Neuron (in vitro differentiated cells): ENCODE measurements around the gene SI.

Experiments
- H2AFZ ChIP-seq: one replicate; pipeline ENCODE4 v1.6.1; 2013; ENCODE audit warnings: low read depth, mild to moderate bottlenecking, inconsistent platforms, low read length, moderate library complexity
- H3K27me3 ChIP-seq: one replicate; pipeline ENCODE4 v1.6.1; 2013; ENCODE audit warnings: low read length; ENCODE audit not compliant: insufficient read depth
- H3K36me3 ChIP-seq: one replicate; pipeline ENCODE4 v1.6.1; 2013; ENCODE audit warnings: low read length; ENCODE audit not compliant: insufficient read depth
- H3K4me1 ChIP-seq: one replicate; pipeline ENCODE4 v1.6.1; 2013; ENCODE audit warnings: low read length; ENCODE audit not compliant: insufficient read depth
- H3K4me3 ChIP-seq: 2 replicates; pipeline ENCODE4 v1.5.1; 2013; ENCODE audit warnings: mild to moderate bottlenecking, low read length, moderate library complexity
- H3K9me3 ChIP-seq: one replicate; pipeline ENCODE4 v1.6.1; 2013; ENCODE audit warnings: low read length

Gene SI

DNA sequence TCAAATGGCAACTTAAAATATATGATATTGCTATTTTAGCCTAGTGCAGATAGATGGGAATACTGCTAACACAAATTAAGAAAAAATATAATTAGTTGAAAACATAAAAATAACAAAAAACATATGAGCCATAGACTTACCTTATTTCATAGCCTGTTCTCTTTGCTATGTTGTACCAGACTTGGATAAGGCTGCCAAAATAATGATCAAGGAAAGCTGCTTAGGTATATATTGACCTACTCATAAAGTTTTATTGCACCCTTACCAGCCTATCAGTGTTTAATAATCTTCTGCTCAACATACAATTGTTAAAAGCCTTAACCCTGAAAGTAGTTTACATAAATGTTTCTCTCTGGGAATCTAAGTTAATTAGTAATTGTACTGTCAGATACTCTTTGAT is at the start of gene SI:
Gene SI, minus strand, starts transcription at position 204 of the 400 bp plus-strand sequence. CDS start 2,484 bp downstream, outside the sequence.
- no peaks in the 10 kb centered on the region for H3K36me3 ChIP-seq
- H3K27me3 ChIP-seq: no peaks in the 10 kb centered on the region
- H3K9me3 ChIP-seq: no peaks in the 10 kb centered on the region
- no peak within 1 kb of the TSS for H2AFZ ChIP-seq
- no peak within 1 kb of the TSS for H3K4me3 ChIP-seq
- H3K4me1 ChIP-seq: no peaks in the 10 kb centered on the region

DNA sequence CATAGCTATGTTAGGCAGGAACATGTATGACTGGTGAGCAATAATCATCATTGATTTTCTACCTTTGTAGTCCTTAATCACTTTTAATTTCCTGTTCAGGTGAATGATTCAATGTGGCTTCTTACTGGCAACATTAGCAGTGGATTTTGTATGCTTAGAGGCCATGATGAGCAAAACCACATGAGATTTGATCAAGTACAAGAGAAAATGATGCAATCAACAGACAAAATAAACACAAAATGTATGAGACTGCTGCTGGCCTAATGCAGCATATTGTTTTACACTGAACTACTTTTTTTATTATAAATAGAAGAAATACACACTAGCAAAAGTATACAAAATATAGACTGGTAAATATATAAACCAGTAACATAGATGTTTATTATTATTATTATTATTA is 47.5 kb upstream of the SI start:
- Histone ChIP-seq H3K36me3 (no peaks in the 10 kb centered on the region), H3K9me3 (no peaks in the 10 kb centered on the region), H3K4me3 (no peak overlapping the region), H3K4me1 (no peaks in the 10 kb centered on the region), H2AFZ (no peak overlapping the region), H3K27me3 (no peaks in the 10 kb centered on the region)

DNA sequence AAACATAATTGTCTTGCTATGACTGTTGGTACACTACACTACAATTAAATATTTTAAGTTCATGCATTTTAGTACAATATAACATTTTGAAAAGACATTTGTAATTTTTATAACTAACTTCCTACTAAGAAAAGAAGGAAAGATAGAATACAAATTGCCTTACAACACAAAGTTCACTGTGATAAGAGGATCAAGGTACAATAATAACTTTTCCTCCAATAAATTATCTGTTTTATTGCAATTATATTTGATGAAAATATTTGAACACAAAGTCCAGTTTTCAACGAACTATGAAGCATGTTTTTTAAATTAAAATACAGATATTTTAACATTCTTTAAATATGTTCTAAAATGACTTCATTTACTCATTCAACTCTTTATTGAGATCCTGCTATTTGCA is 33.1 kb upstream of the SI start:
- Histone ChIP-seq H3K36me3 (no peaks in the 10 kb centered on the region), H3K9me3 (no peaks in the 10 kb centered on the region), H3K27me3 (no peaks in the 10 kb centered on the region), H2AFZ (no peak overlapping the region), H3K4me1 (no peaks in the 10 kb centered on the region), H3K4me3 (no peak overlapping the region)

DNA sequence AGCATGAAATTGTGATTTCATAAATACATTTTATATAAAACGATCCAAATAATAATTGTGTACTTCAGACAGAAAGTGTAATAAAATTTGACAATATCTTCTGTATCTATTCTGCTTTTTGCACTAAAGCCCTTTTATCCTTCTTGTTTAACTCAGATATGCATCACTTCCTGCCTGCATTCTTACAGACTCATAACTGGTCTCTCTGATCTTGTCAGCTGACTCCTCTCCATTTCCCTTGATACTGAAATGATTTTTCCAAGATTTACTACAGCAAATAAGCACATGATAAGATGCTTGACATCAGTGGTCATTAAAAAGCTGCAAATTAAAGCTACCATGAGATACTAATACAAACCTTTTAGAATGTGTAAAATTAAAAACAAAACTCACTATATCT is 25.3 kb upstream of the SI start:
- Histone ChIP-seq H3K27me3 (no peaks in the 10 kb centered on the region), H3K4me1 (no peaks in the 10 kb centered on the region), H3K9me3 (no peaks in the 10 kb centered on the region)

DNA sequence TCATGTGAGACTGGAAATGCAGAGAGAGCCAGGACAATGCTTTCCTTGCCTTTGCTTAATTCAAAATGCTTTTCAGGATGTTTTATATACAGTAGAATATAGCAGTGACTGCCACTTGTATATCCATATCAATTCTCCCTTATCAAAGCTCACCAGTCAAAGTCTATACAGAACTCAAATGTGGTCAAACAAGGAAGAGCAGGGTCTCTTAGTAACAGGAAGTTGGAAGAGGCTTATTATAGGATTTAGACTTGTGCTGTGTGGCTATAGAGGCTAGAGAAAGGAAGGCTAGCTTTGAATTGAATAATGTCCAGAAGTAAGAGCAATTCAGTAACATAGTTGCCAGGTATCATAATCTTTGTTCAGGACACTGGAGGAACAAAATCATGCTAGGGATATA is 4.4 kb upstream of the SI start:
- H3K27me3 ChIP-seq: no peaks in the 10 kb centered on the region
- H3K9me3 ChIP-seq: no peaks in the 10 kb centered on the region
- no peaks in the 10 kb centered on the region for H3K36me3 ChIP-seq

More for the DNA sequence above, 25.3 kb upstream of the SI start:
- H2AFZ ChIP-seq: no peak overlapping the region
- no peaks in the 10 kb centered on the region for H3K36me3 ChIP-seq
- H3K4me3 ChIP-seq: no peak overlapping the region

DNA sequence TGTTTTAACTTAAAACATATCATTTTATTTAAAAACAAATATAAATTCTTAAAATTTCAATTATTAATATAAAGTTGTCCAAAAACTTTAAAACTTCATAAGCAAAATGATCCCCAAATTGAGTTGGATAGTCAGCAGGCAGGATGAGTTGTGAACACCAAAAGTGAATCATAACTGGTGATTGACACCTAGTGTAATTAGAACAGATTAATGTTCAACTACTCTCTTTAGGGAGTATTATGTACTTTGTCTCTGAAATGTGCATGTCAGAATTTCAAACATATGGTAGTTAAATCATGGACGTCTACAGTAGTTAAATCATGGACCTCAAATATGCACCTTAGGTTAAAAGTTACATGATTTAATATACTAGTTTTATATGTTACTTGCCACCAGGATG is 2.9 kb upstream of the SI start:
- no peaks in the 10 kb centered on the region for H3K9me3 ChIP-seq
- H3K4me3 ChIP-seq: no peak overlapping the region
- no peak overlapping the region for H2AFZ ChIP-seq
- H3K4me1 ChIP-seq: no peaks in the 10 kb centered on the region
- no peaks in the 10 kb centered on the region for H3K27me3 ChIP-seq
- no peaks in the 10 kb centered on the region for H3K36me3 ChIP-seq

More for the DNA sequence above, 4.4 kb upstream of the SI start:
- H3K4me1 ChIP-seq: no peaks in the 10 kb centered on the region
- H3K4me3 ChIP-seq: no peak overlapping the region
- no peak overlapping the region for H2AFZ ChIP-seq

DNA sequence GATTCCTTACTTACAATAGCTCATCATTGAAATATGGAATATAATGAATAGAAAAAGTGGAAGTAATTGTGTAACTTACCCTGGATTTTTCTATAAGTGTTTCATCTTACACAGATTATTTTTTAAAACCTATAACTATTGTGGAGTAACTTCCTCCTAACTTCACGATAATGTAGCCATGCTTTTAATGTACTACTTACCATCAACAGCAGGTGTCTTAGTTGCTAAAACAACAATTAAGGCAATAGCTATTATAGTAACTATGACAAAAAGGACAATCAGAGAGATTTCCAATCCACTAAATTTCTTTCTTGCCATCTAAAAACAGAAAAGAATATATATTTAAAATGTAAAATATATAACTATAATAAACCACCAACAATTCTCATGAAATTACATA is 2.6 kb downstream of the SI start:
- Histone ChIP-seq H3K4me1 (no peaks in the 10 kb centered on the region), H3K9me3 (no peaks in the 10 kb centered on the region), H3K4me3 (no peak overlapping the region), H2AFZ (no peak overlapping the region), H3K27me3 (no peaks in the 10 kb centered on the region), H3K36me3 (no peaks in the 10 kb centered on the region)

DNA sequence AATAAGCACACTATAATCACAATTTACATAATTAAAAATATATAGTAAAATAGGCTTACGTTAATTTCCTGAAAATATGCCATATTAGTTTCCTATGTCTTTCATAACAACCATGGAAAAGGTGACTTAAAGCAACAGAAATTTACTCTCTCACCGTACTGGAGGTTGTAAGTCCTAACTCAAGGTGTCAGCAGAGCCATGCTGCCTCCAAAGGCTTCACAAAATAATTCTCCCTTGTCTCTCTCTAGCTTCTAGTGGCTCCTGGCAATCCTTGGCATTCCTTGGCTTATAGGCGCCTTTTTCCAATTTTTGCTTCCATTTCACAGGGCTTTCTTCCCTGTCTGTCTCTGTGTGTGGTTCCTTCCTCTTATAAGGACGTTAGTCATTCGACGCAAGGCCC is 7.6 kb downstream of the SI start:
- no peak overlapping the region for H3K4me3 ChIP-seq
- H3K36me3 ChIP-seq: no peaks in the 10 kb centered on the region
- H3K9me3 ChIP-seq: no peaks in the 10 kb centered on the region
- no peak overlapping the region for H2AFZ ChIP-seq
- H3K4me1 ChIP-seq: no peaks in the 10 kb centered on the region
- no peaks in the 10 kb centered on the region for H3K27me3 ChIP-seq

DNA sequence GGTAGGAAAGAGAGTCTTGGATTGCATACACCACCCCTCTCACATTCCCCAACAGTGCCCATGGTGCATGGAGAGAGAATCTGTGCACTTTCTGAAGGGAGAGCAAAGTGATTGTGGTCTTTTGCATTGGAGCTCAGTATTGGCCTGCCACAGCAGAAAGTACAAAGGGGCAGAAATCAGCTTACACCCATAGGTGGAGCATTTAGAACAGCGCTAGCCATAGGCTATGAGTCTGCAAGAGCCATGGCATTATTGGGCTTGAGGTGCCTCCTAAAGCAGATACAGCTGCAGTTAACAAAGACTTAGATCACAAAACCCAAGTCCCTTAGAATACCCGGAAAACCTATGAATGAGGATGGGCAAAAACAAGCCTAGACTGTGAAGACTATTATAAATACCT is 21.8 kb downstream of the SI start:
- Histone ChIP-seq H3K36me3 (no peaks in the 10 kb centered on the region), H2AFZ (no peak overlapping the region), H3K9me3 (no peaks in the 10 kb centered on the region), H3K27me3 (no peaks in the 10 kb centered on the region), H3K4me3 (no peak overlapping the region), H3K4me1 (no peaks in the 10 kb centered on the region)

DNA sequence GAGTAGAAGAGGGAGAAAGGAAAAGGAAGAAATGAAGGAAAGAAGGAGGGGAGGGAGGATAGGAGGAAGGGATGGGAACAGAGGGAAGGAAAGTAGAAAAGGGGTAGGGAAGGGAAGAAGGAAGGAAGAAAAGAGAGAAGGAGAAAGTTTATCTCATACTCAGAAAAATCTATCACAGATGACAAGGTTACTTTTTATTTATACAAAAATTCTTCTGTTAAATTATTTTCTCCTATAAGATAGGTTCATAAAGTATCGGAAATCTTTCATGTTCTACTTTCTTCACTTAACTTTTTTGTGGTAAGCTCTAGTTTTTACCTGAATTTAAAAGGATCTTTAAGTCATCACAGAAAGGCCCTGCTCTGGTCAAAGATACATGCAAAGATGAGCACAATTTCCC is 38.1 kb downstream of the SI start:
- Histone ChIP-seq H3K9me3 (no peaks in the 10 kb centered on the region), H3K36me3 (no peaks in the 10 kb centered on the region), H2AFZ (no peak overlapping the region), H3K27me3 (no peaks in the 10 kb centered on the region), H3K4me3 (no peak overlapping the region), H3K4me1 (no peaks in the 10 kb centered on the region)

DNA sequence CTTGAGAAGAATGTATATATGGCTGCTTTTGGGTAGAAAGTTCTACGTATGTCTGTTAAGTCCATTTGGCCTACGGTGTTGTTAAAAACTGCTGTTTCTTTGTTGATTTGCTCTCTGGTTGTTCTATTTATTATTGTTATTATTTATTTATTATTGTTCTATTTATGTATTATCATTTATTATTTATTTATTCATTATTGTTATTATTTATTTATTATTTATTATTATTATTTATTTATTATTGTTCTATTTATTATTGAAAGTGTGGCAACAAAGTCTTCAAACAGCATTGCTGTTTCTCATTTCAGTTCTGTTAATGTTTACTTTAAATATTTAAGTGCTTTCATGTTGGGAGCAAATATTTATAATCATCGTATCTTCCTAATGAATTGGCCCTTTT is 66.7 kb downstream of the SI start:
- no peak overlapping the region for H3K4me3 ChIP-seq
- no peaks in the 10 kb centered on the region for H3K27me3 ChIP-seq
- H3K4me1 ChIP-seq: no peaks in the 10 kb centered on the region
- no peaks in the 10 kb centered on the region for H3K9me3 ChIP-seq
- no peaks in the 10 kb centered on the region for H3K36me3 ChIP-seq
- H2AFZ ChIP-seq: no peak overlapping the region

DNA sequence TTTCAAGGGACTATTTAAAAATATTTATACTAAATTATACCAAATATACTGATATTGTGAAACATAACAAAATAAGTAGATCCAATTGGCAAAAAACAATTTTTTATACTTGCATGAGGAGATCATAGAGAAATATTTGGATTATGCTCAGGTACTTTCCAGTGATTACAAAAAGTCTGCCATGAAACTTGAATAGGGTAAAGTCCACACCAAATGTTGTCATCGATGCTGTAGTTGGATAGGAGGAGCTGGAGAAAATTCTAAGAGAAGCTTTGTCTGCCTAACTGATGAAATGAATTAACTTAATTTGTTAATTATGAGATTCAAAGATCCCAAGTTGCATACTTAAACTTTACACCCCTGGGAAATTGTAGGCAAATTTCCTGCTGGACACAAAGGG is 93.3 kb downstream of the SI start:
- Histone ChIP-seq H2AFZ (no peak overlapping the region), H3K36me3 (no peaks in the 10 kb centered on the region), H3K9me3 (no peaks in the 10 kb centered on the region)

DNA sequence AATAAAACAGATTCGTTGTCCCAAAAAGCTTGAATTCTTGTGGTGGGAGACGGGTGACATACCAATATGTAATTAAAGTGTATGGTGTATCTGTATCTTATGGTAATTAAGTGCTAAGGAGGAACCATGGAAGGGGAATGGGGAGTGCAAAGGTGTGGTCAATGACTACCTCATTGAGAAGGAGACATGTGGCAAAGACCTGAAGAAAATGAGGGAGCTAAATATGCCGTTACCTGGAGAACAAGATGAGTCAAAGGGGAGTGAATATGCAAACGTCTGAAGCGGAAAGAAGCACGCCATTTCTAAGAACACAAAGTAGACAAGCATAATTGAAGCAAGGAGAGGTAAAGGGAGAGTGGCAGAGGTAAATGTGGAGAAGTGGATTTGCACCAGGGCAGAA is 115.7 kb downstream of the SI start:
- H2AFZ ChIP-seq: no peak overlapping the region
- H3K27me3 ChIP-seq: no peaks in the 10 kb centered on the region
- no peaks in the 10 kb centered on the region for H3K9me3 ChIP-seq
- no peaks in the 10 kb centered on the region for H3K36me3 ChIP-seq
- no peak overlapping the region for H3K4me3 ChIP-seq
- no peaks in the 10 kb centered on the region for H3K4me1 ChIP-seq

More for the DNA sequence above, 93.3 kb downstream of the SI start:
- Histone ChIP-seq H3K4me1 (peaks cover 3% of the 10 kb centered on the region), H3K27me3 (no peaks in the 10 kb centered on the region), H3K4me3 (no peak overlapping the region)

DNA sequence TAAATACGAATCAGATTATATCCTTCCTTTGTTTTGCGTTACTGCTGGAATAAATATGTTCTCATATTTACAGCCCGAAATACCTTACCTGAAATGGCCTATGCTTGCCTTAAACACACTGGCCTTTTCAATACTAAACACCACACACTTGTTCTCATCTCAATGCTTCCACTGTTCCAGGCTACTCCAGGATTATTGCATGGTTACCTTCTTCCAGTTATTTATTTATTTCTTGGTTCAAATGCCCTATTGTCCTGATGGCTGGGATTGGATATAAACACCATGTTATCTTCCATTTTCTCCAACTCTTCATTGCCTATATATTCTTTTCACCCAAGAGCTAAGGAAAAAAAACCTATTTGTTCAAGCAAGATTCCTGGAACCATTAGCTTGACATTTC is 125.3 kb downstream of the SI start:
- Histone ChIP-seq H3K36me3 (no peaks in the 10 kb centered on the region), H3K4me1 (no peaks in the 10 kb centered on the region), H3K9me3 (no peaks in the 10 kb centered on the region), H3K27me3 (no peaks in the 10 kb centered on the region), H2AFZ (no peak overlapping the region), H3K4me3 (no peak overlapping the region)
